Measurements from ENCODE around the gene GFI1.
"Not testable (repeated sequence)": the region's sequence is repeated elsewhere in the genome, so short reads cannot be mapped to it uniquely, and the experiment has no call there.

GFI1 gene

GRCh38 chr1:92486251-92487077 lies at the start of gene GFI1:
GFI1 (minus strand) TSS chr1:92486925; CDS start chr1:92483487, 3,438 bp downstream.
- peak; percentile 70 for DNase-seq

GRCh38 chr1:92532371-92532770 lies 45.6 kb upstream of the GFI1 start:
- DNase-seq, result not testable (repeated sequence)

- not testable (repeated sequence) for DNase-seq
Measured at GRCh38 chr1:92531939-92532338, 45.2 kb upstream of the GFI1 start.

- DNase-seq, result no peak
Measured at GRCh38 chr1:92527670-92528069, 40.9 kb upstream of the GFI1 start.

- DNase-seq, result not testable (repeated sequence)
Measured at GRCh38 chr1:92524944-92525590, 38.3 kb upstream of the GFI1 start.

- DNase-seq, result no peak
Measured at GRCh38 chr1:92519043-92519442, 32.3 kb upstream of the GFI1 start.

GRCh38 chr1:92516574-92516973 lies 29.8 kb upstream of the GFI1 start:
- no peak for DNase-seq

GRCh38 chr1:92515796-92516201 lies 29.1 kb upstream of the GFI1 start:
- no peak for DNase-seq

GRCh38 chr1:92511541-92511940 lies 24.8 kb upstream of the GFI1 start:
- no peak for DNase-seq

GRCh38 chr1:92509619-92510018 lies 22.9 kb upstream of the GFI1 start:
- no peak for DNase-seq

GRCh38 chr1:92505015-92505692 lies 18.4 kb upstream of the GFI1 start:
- no peak for DNase-seq

- no peak for DNase-seq
Measured at GRCh38 chr1:92504291-92505014, 17.7 kb upstream of the GFI1 start.

- no peak for DNase-seq
Measured at GRCh38 chr1:92503926-92504285, 17.2 kb upstream of the GFI1 start.

GRCh38 chr1:92503043-92503925 lies 16.6 kb upstream of the GFI1 start:
- DNase-seq, result no peak

- no peak for DNase-seq
Measured at GRCh38 chr1:92502247-92502646, 15.5 kb upstream of the GFI1 start.

GRCh38 chr1:92500552-92500951 lies 13.8 kb upstream of the GFI1 start:
- DNase-seq, result no peak

- DNase-seq, result no peak
Measured at GRCh38 chr1:92495392-92496063, 8.8 kb upstream of the GFI1 start.

- DNase-seq, result no peak
Measured at GRCh38 chr1:92494485-92495141, 7.9 kb upstream of the GFI1 start.

GRCh38 chr1:92493139-92493538 lies 6.4 kb upstream of the GFI1 start:
- DNase-seq, result no peak

GRCh38 chr1:92488832-92489231 lies 2.1 kb upstream of the GFI1 start:
- no peak for DNase-seq

- no peak for DNase-seq
Measured at GRCh38 chr1:92488416-92488815, 1.7 kb upstream of the GFI1 start.
